ENCODE measurements around the gene PXN.

Gene PXN

GRCh38 chr12:120262852-120263747 lies 2.4 kb downstream of the PXN start:
- no peak for DNase-seq (ENCODE audit: low read depth in 1 of 2, low spot score in 1 of 2)
- H3K27ac ChIP-seq (replicated peaks) = no peak overlapping the region
- no peak overlapping the region for H3K4me3 ChIP-seq (replicated peaks; ENCODE audit: insufficient read depth, low read length)
- TF ChIP-seq SPI1 (IDR thresholded peaks at IDR 0.05; ENCODE audit: borderline replicate concordance, low read depth) (peak; percentile 48; the same call in 1 of the 2 replicates), POLR2AphosphoS5 (IDR thresholded peaks at IDR 0.05; ENCODE audit: low read depth) (no peak)
- H3K27me3 ChIP-seq (ENCODE audit: insufficient read depth, poor library complexity, severe bottlenecking) = peaks cover 31% of the 10 kb centered on the region

- no peak for TF ChIP-seq GABPA (IDR thresholded peaks at IDR 0.05; ENCODE audit: low read depth)
- no peak for TF ChIP-seq POLR2AphosphoS5 (IDR thresholded peaks at IDR 0.05; ENCODE audit: low read depth)
- no peak overlapping the region for H3K27ac ChIP-seq (replicated peaks)
- no peak for DNase-seq (ENCODE audit: low read depth in 1 of 2, low spot score in 1 of 2)
- H3K27me3 ChIP-seq (ENCODE audit: insufficient read depth, poor library complexity, severe bottlenecking) = peaks cover 29% of the 10 kb centered on the region
- no peak overlapping the region for H3K4me3 ChIP-seq (replicated peaks; ENCODE audit: insufficient read depth, low read length)
Measured at GRCh38 chr12:120261951-120262851, 3.3 kb downstream of the PXN start.

GRCh38 chr12:120260607-120261006 lies 4.9 kb downstream of the PXN start:
- H3K27ac ChIP-seq (replicated peaks) = no peak overlapping the region
- no peak for DNase-seq (ENCODE audit: low read depth in 1 of 2, low spot score in 1 of 2)
- no peak for TF ChIP-seq GABPA (IDR thresholded peaks at IDR 0.05; ENCODE audit: low read depth)
- H3K27me3 ChIP-seq (ENCODE audit: insufficient read depth, poor library complexity, severe bottlenecking) = peaks cover 29% of the 10 kb centered on the region
- H3K4me3 ChIP-seq (replicated peaks; ENCODE audit: insufficient read depth, low read length) = no peak overlapping the region

- Histone ChIP-seq H3K27ac (replicated peaks) (no peak overlapping the region), H3K4me3 (replicated peaks; ENCODE audit: insufficient read depth, low read length) (no peak overlapping the region), H3K27me3 (ENCODE audit: insufficient read depth, poor library complexity, severe bottlenecking) (peaks cover 22% of the 10 kb centered on the region)
- TF ChIP-seq POLR2AphosphoS5 (IDR thresholded peaks at IDR 0.05; ENCODE audit: low read depth) = no peak
- TF ChIP-seq SPI1 (IDR thresholded peaks at IDR 0.05; ENCODE audit: borderline replicate concordance, low read depth) = no peak
- no peak for TF ChIP-seq REST (IDR thresholded peaks at IDR 0.05; ENCODE audit: insufficient replicate concordance, low read depth)
- no peak for TF ChIP-seq GABPA (IDR thresholded peaks at IDR 0.05; ENCODE audit: low read depth)
- no peak for TF ChIP-seq CTCF (IDR thresholded peaks at IDR 0.05; ENCODE audit: insufficient read depth, low read length)
- DNase-seq (ENCODE audit: low read depth in 1 of 2, low spot score in 1 of 2) = no peak
Measured at GRCh38 chr12:120259418-120260202, 5.9 kb downstream of the PXN start.

- Histone ChIP-seq H3K27ac (replicated peaks) (no peak overlapping the region), H3K4me3 (replicated peaks; ENCODE audit: insufficient read depth, low read length) (no peak overlapping the region), H3K27me3 (ENCODE audit: insufficient read depth, poor library complexity, severe bottlenecking) (peaks cover 12% of the 10 kb centered on the region)
- no peak for TF ChIP-seq REST (IDR thresholded peaks at IDR 0.05; ENCODE audit: insufficient replicate concordance, low read depth)
- DNase-seq (ENCODE audit: low read depth in 1 of 2, low spot score in 1 of 2) = no peak
Measured at GRCh38 chr12:120258323-120258896, 7.1 kb downstream of the PXN start.
